Neural progenitor cell (in vitro differentiated cells): ENCODE measurements around the gene DMTF1.
A peak's percentile ranks its signal among the peaks of the same experiment; 100 is the strongest.

Experiments
- CTCF ChIP-seq: fragments of 200-600 bp; sonication (generic); IDR thresholded peaks from 2 replicates; pipeline ENCODE4 v1.5.1; 2017; ENCODE audit warnings: antibody characterized with exemption, mild to moderate bottlenecking
- EZH2 ChIP-seq: fragments of 200-600 bp; sonication (generic); IDR thresholded peaks from 2 replicates; pipeline ENCODE4 v1.6.1; 2017; ENCODE audit warnings: antibody characterized with exemption, mild to moderate bottlenecking, moderate library complexity
- EZH2phosphoT487 ChIP-seq: fragments of 200-600 bp; sonication (generic); IDR thresholded peaks from 2 replicates; pipeline ENCODE4 v1.6.1; 2017; ENCODE audit warnings: antibody characterized with exemption

- peak; percentile 60 for TF ChIP-seq EZH2
- TF ChIP-seq CTCF: no peak
- TF ChIP-seq EZH2phosphoT487: no peak
Observed at GRCh38 chr7:87220026-87220733, 67.9 kb downstream of the DMTF1 start.
